Endothelial cell of umbilical vein (primary cell): Measurements from ENCODE around the gene DENND1B.

Source experiments
- EZH2 ChIP-seq: IDR thresholded peaks from 2 replicates; pipeline ENCODE4 v1.6.1; 2012; ENCODE audit warnings: borderline replicate concordance, low read depth, mild to moderate bottlenecking, moderate library complexity, low read length, inconsistent platforms; ENCODE audit not compliant: severe bottlenecking
- JUN ChIP-seq: IDR thresholded peaks from 2 replicates; pipeline ENCODE4 v1.6.1; 2011; ENCODE audit warnings: borderline replicate concordance, low read depth; ENCODE audit not compliant: insufficient read length, insufficient read depth
- MAX ChIP-seq: IDR thresholded peaks from 2 replicates; pipeline ENCODE4 v1.6.1; 2011; ENCODE audit not compliant: insufficient read depth, insufficient read length
- MYC ChIP-seq: IDR thresholded peaks from one replicate; pipeline ENCODE4 v1.6.1; 2011; ENCODE audit warnings: mild to moderate bottlenecking, low read depth, low read length
- POLR2A ChIP-seq: IDR thresholded peaks from 2 replicates; pipeline ENCODE4 v1.6.1; 2012; ENCODE audit warnings: low read depth, mild to moderate bottlenecking, control low read depth, low read length
- POLR2AphosphoS5 ChIP-seq: IDR thresholded peaks from 2 replicates; pipeline ENCODE4 v1.6.1; 2012; ENCODE audit warnings: low read depth, mild to moderate bottlenecking, control low read depth, low read length, moderate library complexity; ENCODE audit not compliant: insufficient read depth
- TF ChIP-seq, protein P1 (sequence below), 2 donors: IDR thresholded peaks; 1 replicate in 1 of 2; 2 replicates in 1 of 2; pipeline ENCODE4 v1.5.1; 2011; ENCODE audit warnings: low read length in 2 of 2, mild to moderate bottlenecking in 2 of 2, moderate library complexity in 2 of 2, control low read depth in 1 of 2, inconsistent platforms in 1 of 2, low read depth in 1 of 2; ENCODE audit not compliant: insufficient read depth in 1 of 2; ENCODE audit errors: extremely low read depth in 1 of 2

GRCh38 chr1:197463142-197463541 lies 312.1 kb downstream of the DENND1B start:
- TF ChIP-seq, protein P1, sequence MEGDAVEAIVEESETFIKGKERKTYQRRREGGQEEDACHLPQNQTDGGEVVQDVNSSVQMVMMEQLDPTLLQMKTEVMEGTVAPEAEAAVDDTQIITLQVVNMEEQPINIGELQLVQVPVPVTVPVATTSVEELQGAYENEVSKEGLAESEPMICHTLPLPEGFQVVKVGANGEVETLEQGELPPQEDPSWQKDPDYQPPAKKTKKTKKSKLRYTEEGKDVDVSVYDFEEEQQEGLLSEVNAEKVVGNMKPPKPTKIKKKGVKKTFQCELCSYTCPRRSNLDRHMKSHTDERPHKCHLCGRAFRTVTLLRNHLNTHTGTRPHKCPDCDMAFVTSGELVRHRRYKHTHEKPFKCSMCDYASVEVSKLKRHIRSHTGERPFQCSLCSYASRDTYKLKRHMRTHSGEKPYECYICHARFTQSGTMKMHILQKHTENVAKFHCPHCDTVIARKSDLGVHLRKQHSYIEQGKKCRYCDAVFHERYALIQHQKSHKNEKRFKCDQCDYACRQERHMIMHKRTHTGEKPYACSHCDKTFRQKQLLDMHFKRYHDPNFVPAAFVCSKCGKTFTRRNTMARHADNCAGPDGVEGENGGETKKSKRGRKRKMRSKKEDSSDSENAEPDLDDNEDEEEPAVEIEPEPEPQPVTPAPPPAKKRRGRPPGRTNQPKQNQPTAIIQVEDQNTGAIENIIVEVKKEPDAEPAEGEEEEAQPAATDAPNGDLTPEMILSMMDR (IDR thresholded peaks at IDR 0.05; ENCODE audit: extremely low read depth in 1 of 2, insufficient read depth in 1 of 2, low read depth in 1 of 2, low read length in 2 of 2) = no peak
- TF ChIP-seq POLR2A = no peak
- TF ChIP-seq MAX = no peak
- TF ChIP-seq EZH2 = no peak
- TF ChIP-seq JUN = no peak
- TF ChIP-seq MYC = no peak
- TF ChIP-seq POLR2AphosphoS5 = no peak
